Mucosa of gallbladder (tissue), 1 donor: ENCODE data around the gene NME7. TPM values are rescaled to one million over a fixed set of nuclear protein-coding genes. Genes with fewer than 3 reads are reported as not detected.
"Not testable (repeated sequence)": the region's sequence is repeated elsewhere in the genome, so short reads cannot be mapped to it uniquely, and the experiment has no call there.

Experiments
- DNase-seq: peaks from one replicate; pipeline ENCODE4 v3.0.0-alpha.2; 2020; ENCODE audit warnings: low spot score
- total RNA-seq: library from RNA; stranded (reverse); gene quantifications from one replicate; pipeline ENCODE4 v1.2.1, GENCODE V29; 2021
- donor health status: DM: no; HTN: no; CAD: no.

Gene NME7
- total RNA-seq, 1 donor from 2014 or later, result 18.0 TPM

DNA sequence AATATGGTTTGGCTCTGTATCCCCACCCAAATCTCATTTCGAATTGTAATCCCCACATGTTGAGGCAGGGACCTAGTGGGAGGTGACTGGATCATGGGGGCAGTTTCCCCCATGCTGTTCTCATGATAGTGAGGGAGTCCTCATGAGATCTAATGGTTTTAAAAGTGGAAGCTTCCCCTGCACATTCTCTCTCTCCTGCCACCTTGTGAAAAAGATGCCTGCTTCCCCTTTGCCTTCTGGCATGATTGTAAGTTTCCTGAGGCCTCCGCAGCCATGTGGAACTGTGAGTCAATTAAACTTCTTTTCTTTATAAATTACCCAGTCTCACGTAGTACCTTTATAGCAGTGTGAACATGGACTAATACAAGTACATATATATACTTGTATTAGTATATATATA, 25.5 kb downstream of the NME7 start:
- DNase-seq, result not testable (repeated sequence)

DNA sequence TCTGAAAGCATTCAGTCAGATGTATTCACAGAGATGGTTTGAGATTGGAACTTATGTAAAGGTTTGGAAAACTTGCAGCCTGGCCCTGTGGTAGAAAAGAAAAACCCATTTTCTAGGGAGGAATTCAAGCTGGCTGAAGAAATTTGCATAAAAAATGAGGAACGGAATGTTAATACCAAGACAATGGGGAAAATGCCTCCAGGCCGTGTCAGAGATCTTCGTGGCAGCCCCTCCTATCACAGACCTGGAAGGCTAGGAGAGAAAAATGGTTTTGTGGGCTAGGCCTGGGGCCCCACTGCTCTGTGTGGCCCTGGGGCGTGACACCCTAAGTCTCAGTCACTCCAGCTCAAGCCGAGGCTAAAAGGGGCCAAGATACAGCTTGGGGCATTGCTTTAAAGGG, 26.7 kb downstream of the NME7 start:
- DNase-seq, result no peak

DNA sequence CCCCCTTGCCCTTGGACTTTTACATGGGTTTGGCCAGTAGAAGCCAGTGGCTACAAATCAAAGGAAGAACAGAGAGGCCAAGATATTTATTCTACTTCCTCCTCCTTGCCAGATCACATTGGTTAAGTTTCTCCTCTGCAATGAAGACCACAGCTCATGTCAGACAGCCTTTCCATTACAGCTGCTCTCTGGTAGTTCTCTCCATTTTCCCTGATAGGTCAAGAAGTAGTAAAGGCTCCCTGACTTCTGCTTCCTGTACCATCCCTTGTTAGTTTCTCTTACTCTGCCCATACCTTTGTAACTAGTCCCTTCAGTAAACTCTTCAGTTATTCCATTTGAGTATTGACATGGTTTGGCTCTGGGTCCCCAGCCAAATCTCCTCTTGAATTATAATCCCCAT, 27.8 kb downstream of the NME7 start:
- no peak for DNase-seq

DNA sequence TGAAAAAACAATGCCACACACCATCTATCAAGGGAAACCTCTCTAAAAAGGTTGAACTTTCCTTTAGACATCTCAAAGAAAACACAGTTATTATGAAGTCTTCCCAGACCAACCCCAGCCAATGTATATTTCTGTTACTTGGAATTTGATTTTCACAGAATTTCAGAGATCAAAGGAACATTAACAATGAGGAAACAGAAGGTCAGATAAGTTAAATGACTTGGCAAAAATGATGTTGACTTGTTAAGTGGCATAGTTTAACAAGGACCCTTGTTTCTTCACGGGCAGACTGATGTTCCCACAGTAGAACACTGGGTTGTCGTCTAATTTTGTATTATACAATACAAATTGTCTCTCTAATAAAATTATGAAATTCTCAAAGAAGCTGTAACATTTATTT, 29.0 kb downstream of the NME7 start:
- no peak for DNase-seq

DNA sequence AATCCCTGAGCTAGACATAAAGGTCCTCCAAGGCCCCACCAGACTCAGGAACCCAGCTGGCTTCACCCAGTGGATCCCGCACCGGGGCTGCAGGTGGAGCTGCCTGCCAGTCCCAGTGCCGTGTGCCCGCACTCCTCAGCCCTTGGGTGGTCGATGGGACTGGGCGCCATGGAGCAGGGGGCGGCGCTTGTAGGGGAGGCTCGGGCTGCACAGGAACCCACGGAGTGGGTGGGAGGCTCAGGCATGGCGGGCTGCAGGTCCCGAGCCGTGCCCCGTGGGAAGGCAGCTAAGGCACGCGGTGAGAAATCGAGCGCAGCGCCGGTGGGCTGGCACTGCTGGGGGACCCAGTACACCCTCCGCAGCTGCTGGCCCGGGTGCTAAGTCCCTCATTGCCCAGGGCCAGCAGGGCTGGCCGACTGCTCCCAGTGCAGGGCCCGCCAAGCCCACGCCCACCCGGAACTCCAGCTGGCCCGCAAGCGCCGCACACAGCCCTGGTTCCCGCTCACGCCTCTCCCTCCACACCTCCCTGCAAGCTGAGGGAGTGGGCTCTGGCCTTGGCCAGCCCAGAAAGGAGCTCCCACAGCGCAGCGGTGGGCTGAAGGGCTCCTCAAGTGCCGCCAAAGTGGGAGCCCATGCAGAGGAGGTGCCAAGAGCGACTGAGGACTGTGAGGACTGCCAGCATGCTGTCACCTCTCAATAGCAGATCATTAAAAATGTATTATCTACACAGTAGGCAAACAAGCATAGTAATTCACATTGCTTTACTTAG, 30.5 kb downstream of the NME7 start:
- not testable (repeated sequence) for DNase-seq

DNA sequence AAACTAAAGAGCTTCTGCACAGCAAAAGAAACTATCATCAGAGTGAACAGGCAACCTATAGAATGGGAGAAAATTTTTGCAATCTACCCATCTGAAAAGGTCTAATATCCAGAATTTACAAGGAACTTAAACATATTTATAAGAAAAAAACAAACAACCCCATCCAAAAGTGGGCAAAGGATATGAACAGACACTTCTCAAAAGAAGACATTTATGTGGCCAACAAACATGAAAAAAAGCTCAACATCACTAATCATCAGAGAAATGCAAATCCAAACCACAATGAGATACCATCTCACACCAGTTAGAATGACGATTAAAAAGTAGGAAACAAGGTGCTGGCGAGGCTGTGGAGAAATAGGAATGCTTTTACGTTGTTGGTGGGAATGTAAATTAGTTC, 32.9 kb downstream of the NME7 start:
- DNase-seq, result not testable (repeated sequence)

DNA sequence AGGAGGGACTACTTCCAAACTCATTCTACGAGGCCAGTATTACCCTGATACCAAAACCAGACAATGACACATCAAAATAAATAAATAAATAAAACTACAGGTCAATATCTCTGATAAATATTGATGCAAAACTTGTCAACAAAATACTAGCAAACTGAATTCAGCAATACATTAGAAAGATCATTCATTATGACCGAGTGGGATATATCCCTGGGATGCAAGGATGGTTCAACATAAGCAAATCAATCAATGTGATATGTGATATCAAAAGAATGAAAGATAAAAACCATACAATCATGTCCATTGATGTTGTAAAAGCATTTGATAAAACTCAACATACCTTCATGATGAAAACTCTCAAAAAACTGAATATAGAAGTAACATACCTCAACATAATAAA, 36.7 kb downstream of the NME7 start:
- DNase-seq, result no peak

DNA sequence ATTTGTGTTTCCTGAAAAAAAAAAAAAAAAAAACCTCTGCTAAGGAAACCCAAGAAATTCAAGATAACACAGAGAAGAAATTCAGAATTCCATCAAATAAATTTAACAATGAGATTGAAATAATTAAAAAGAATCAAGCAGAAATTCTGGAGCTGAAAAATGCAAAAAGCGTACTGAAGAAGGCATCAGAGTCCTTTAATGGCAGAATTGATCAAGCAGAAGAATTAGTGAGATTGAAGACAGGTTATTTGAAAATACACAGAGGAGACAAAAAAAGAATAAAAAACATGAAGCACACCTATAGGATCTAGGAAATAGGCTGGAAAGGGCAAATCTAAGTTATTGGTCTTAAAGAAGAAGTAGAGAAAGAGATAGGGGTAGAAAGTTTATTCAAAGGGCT, 38.2 kb downstream of the NME7 start:
- no peak for DNase-seq

DNA sequence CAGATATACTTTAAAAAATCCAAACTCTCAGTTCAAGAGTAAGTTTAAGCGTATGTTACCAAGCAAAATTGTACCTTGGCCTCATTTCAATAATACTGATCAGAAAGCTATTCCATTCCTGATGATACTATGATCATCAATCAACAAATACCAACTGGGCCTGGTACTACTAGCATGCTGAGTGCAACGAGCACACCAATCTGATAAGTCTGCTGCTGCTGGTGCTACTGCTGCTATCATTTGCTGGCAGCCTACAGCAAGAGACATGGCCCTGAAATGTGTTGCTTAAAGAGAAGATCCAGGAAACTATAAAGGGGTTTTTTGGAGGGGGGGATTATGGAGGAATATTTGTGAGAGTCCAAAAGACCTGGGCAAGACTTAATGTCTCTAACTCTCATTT, 39.7 kb downstream of the NME7 start:
- DNase-seq, result no peak

DNA sequence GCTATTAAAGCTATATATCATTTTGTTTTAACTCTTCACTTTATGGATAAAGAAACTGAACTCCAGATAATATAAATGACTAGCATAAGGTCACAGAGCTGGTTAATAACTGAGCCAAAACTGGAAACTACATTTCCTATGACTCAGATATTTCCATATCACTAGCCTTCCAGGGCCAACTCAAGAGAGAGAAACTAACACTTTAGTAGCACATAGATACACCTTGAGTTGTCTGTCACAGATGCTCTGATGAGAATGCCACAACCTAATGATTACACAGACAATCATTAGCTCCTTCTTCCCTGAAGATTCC, 40.7 kb downstream of the NME7 start:
- DNase-seq, result no peak

DNA sequence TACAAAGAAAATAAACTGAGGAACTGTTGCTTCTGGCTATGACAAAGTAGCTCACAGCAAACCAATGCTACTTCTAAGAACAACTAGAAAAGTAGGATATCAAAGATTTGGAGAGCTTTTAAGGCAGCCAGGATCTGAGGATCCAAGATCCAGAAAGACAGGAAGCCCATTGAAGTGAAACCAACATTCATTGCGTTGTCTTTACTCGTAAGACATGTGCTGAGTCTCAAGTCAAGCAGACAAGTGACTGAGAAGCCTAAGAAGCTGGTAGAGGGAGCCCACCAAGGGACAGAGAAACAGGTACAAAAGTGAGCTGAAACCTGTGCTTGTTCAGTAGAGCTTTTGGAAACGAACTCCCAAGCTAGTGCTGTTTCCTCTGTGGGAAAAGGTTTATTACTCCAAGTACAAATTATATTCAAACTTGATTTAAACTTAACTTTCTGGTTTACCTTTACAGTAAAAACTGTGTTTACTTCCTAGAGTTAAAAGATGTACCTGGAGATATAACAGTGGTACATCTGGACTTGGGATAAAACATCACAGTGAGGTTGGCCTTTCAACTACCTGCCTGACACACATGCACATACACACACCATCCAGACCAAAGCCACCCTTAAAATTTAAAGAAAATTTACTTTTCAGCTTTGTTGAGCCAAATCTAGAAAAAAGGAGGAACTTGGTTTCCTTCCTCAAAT, 41.2 kb downstream of the NME7 start:
- no peak for DNase-seq

DNA sequence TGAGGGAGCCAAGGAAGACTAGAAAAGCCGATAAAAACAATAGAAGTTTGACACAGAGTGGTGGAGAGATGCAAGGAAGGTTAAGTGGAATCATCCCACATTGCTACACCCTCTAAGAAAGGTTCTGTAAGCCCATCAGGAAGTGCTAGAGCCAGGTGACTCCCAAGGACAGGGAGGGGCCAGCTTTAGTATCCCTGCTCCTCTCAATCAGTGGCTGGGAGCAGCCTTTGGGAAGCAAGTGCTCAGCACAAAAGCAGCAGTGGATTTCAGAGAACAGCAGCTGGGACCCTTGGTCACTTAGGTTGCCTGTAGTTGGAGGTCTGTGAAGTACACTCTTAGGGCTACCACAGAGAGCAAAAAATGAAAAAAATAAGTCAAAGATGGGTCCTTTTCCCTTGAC, 42.5 kb downstream of the NME7 start:
- DNase-seq, result no peak

DNA sequence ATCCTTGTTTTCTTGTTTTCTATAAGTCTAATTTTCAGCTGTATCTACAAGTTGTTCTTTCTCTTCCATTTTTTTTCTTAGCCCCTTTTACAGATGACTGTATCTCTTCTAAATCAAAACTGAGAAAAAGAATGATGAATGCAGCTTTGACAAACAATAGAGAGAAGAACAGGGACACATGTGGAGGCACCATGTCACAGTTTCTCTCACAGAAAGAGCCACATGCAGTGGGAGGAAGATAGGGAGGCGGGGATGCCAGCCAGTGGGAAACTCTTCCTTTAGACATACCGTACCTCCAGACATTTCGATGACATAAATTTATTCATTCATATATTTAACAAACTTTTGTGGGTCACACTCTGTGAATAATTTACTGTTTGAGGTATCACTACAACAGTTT, 45.5 kb downstream of the NME7 start:
- DNase-seq, result no peak

DNA sequence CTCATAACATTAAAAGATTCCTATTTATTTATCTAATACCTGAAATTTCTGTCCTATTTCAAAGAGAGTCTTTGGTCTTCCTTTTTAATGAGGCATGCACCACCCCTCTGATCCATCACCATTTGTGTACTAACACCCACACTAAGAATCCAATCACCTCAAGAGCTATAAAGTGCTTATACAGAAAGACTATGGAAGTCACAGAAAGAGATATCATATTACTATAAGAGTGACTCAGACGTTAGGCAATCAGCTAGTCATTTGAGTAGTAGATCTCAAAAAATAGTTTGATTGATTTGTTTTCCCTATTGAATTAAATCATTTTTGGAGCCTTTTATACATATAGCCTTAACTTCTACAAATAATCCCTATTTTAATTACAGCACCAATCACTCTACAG, 46.1 kb downstream of the NME7 start:
- no peak for DNase-seq

DNA sequence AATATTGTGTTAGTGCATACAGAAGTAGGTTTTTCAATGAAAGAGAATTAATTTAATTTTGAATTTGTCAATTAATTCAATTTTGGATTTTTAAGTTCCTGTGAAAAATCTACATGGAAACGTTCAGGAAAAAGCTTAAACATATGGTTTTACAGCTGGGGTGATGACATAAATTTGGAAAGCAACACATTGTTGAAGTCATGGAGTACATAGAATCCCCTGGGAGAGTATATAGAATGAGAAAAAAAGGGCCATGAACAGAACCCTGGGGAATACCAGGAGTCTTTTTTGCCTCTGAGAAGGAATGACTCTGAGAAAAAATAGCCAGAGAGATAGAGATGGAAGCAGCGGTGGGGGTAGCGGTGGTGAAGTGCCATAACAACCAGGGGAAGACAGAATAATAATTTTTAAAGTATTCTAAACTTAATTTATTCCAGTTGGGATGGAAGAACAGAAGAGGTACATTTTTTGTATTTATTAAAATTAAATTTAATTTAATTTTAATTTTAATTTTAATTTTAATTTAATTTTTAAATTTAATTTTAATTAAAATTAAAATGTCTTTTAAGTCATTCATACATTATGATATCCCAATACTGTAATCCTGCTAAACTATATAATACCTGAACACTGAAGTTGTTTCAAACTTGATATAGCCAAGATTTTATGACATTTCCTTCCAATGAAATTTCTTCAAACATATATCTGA, 48.9 kb downstream of the NME7 start:
- DNase-seq, result no peak

DNA sequence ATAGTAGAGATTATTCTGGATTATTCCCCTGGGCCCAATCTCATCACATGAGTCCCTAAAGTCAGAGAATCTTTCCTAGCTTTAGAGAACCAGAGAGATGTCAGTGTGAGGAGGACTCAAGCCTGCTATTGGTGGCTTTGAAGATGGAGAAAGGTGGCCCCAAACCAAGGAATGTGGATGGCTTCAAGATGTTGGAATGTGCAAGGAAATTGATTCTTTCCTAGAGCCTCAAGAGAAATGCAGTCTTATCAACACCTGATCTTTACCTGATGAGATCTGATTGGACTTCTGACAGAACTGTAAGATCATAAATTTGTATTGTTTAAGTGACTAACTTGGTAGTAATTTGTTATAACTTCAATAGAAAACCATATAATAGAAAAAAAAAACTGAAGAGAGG, 51.0 kb downstream of the NME7 start:
- no peak for DNase-seq

DNA sequence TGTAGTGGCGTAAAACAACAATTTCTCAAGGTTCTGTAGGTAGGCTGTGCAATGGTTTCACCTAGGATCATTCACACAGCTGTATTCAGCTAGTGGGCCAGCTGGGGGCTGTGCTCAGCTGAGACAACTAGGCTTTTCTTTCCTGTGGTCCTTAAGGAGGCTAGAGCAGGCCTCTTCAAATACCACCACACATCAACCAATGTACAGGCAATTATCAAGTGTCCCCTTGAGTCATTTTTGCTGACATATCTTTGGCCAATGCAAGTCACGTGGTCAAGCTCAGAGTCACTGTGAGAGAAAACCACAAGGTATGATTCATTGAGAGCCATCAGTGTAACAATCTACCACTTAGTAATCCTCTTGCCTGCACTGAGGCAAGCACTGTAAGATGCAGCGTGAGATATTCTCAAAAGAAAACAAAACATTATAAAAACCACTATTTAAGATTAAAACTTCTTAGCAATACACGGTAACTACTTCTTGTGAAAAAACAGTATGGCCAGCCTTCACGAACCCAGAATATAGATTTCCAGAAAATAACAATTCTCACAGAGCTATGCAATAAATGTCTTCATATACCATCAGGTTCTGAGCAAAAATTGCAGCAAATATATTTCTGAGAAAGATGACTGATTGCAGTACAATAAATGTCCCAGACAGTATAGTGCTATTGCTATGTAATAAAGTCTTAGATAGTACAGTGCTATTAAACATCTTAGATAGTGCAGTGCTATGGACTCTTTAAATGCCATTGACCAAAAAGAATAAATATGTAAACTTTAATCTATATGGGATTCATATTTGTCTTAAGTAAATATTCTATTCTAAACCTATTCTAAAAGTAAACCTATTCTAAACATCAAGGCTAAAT, 55.3 kb downstream of the NME7 start:
- DNase-seq, result no peak

DNA sequence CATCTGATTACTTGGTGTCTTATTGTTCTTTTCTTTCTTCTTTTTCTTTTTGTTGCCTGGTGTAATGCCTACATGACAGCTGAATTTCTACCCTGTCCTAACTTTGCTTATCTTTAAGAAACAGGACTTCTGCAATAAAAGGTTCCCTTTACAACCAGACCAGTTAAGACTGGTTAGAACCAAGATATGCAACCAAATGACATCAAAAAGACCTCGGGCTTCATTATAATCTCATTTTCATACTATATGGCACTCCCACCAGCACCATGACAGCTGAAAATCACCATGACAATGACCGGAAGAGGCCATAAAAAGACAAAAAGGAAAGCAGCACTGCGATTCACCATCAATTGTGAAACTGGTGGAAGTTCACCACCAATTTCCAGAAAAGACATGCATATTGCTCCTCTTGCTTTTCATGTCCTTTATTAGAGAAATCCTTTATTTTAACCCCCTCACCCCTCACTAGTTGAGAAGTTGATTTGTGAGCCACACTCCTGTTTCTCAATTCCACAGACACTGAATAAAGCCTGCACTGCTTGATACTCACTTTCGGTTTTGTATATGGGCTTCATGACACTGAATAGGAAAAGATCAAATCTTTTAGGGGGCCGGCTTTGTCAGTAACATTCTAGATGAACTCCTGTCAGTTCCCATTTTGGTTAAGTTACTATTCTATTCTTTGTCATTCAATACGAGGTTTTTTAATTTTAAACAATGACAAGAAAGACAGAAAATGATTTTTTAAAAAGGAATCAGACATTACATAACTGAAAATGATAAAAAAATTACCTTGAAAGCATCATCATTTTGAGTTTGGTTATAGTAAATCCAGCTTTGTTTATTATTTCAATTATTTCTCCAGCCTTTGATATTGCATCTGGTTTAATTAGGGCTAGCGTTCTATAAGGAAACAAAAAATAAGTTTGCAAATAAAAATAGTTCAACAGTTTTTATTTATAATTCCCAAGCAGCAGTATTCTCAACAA, 58.1 kb downstream of the NME7 start:
- no peak for DNase-seq

DNA sequence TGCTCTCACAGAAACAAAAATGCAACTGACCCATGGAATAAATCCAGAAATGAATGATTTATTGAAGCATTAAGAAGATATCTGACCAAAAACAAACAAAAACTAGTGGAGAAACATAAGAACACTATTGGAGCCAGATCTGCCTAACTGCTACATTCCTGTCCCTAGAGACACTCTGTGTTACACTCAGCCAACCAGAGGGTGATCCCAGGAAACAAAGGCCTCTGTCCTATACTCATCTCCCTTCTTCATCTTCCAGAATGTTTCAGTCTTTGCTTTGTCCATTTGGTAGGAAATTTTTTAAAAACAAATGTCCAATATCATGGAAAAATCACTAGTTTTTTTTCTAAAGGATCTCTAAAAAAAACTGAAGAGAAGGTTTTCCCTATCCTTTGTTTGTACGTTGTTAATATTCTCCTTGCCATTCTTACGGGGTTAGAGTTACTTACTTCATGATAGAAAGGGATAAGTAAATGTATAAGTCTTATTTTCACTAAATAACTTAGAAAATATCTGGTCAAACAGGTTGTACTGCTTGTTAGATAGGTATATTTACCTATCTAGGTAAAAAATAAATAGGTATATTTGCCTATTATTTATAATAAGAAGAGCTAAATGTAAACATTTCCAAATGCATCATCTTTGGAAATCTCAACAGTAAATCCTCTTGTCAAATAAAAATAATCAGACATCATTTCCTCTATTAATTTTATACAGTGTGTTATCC, 59.1 kb downstream of the NME7 start:
- DNase-seq, result no peak

DNA sequence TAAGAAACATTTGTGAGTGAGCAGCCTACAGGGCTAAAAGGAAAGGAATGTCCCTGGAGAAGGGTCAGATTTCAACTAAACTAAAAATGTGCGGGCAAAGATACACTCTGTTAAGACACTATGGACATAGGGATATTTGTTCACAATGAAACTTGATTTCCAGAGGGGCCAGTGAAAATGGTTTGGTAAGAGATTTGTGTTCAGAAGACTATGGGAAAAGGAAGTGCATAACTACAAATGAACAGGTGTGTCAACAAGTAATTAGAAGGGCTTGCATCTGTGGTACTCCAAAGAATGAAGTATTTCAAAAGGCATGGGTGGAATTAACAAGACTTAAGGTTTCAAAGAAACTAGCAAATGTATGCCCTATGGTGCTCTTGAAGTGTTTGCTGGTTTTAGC, 60.4 kb downstream of the NME7 start:
- DNase-seq, result no peak
